ENCODE results near the gene ITFG1. TPM values are rescaled to one million over a fixed set of nuclear protein-coding genes. Genes with fewer than 3 reads are reported as not detected.
A peak's percentile ranks its signal among the peaks of the same experiment; 100 is the strongest.

ITFG1 gene
- total and polyA plus RNA-seq, 9 of the 15 experiments (the other 6 are each of a cell fraction or from before 2014, with no cell fraction given): 17.1 to 83.5 (median 35.8) TPM

GRCh38 chr16:47143677-47144558 lies 316.9 kb downstream of the ITFG1 start, which contains the start of gene NETO2 (continued):
- TF ChIP-seq, protein P1, sequence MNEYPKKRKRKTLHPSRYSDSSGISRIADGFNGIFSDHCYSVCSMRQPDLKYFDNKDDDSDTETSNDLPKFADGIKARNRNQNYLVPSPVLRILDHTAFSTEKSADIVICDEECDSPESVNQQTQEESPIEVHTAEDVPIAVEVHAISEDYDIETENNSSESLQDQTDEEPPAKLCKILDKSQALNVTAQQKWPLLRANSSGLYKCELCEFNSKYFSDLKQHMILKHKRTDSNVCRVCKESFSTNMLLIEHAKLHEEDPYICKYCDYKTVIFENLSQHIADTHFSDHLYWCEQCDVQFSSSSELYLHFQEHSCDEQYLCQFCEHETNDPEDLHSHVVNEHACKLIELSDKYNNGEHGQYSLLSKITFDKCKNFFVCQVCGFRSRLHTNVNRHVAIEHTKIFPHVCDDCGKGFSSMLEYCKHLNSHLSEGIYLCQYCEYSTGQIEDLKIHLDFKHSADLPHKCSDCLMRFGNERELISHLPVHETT (CRISPR knock-in tag; conservative IDR thresholded peaks at IDR 0.05 in 1 of 2, IDR thresholded peaks at IDR 0.05 in 1 of 2): 0 out of 4 replicates have a peak, but pooled peaks of 1 of the 2 experiments have one; percentile 51
- TF ChIP-seq HDGF (IDR thresholded peaks at IDR 0.05): no peak
- peak; percentile 51 for TF ChIP-seq RB1 (IDR thresholded peaks at IDR 0.05; ENCODE audit: low read depth)
- TF ChIP-seq, protein P2, sequence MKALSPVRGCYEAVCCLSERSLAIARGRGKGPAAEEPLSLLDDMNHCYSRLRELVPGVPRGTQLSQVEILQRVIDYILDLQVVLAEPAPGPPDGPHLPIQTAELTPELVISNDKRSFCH (CRISPR knock-in tag; IDR thresholded peaks at IDR 0.05): no peak
- TF ChIP-seq, protein P2 (tag; IDR thresholded peaks at IDR 0.05): peak; percentile 14; the same call in 1 of the 2 replicates
- no peak for TF ChIP-seq NFE2L1 (tag; IDR thresholded peaks at IDR 0.05; ENCODE audit: borderline replicate concordance, low read depth)
- TF ChIP-seq, protein P3, sequence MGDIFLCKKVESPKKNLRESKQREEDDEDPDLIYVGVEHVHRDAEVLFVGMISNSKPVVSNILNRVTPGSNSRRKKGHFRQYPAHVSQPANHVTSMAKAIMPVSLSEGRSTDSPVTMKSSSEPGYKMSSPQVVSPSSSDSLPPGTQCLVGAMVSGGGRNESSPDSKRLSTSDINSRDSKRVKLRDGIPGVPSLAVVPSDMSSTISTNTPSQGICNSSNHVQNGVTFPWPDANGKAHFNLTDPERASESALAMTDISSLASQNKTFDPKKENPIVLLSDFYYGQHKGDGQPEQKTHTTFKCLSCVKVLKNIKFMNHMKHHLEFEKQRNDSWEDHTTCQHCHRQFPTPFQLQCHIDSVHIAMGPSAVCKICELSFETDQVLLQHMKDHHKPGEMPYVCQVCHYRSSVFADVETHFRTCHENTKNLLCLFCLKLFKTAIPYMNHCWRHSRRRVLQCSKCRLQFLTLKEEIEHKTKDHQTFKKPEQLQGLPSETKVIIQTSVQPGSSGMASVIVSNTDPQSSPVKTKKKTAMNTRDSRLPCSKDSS (IDR thresholded peaks at IDR 0.05; ENCODE audit: low read depth, partially characterized antibody): no peak
- TF ChIP-seq, protein P4, sequence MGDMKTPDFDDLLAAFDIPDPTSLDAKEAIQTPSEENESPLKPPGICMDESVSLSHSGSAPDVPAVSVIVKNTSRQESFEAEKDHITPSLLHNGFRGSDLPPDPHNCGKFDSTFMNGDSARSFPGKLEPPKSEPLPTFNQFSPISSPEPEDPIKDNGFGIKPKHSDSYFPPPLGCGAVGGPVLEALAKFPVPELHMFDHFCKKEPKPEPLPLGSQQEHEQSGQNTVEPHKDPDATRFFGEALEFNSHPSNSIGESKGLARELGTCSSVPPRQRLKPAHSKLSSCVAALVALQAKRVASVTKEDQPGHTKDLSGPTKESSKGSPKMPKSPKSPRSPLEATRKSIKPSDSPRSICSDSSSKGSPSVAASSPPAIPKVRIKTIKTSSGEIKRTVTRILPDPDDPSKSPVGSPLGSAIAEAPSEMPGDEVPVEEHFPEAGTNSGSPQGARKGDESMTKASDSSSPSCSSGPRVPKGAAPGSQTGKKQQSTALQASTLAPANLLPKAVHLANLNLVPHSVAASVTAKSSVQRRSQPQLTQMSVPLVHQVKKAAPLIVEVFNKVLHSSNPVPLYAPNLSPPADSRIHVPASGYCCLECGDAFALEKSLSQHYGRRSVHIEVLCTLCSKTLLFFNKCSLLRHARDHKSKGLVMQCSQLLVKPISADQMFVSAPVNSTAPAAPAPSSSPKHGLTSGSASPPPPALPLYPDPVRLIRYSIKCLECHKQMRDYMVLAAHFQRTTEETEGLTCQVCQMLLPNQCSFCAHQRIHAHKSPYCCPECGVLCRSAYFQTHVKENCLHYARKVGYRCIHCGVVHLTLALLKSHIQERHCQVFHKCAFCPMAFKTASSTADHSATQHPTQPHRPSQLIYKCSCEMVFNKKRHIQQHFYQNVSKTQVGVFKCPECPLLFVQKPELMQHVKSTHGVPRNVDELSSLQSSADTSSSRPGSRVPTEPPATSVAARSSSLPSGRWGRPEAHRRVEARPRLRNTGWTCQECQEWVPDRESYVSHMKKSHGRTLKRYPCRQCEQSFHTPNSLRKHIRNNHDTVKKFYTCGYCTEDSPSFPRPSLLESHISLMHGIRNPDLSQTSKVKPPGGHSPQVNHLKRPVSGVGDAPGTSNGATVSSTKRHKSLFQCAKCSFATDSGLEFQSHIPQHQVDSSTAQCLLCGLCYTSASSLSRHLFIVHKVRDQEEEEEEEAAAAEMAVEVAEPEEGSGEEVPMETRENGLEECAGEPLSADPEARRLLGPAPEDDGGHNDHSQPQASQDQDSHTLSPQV (IDR thresholded peaks at IDR 0.05): peak; percentile 84; the same call in 1 of the 2 replicates
